ENCODE measurements around the gene COL6A5.
"Not testable (repeated sequence)": the region's sequence is repeated elsewhere in the genome, so short reads cannot be mapped to it uniquely, and the experiment has no call there.

COL6A5 gene

DNA sequence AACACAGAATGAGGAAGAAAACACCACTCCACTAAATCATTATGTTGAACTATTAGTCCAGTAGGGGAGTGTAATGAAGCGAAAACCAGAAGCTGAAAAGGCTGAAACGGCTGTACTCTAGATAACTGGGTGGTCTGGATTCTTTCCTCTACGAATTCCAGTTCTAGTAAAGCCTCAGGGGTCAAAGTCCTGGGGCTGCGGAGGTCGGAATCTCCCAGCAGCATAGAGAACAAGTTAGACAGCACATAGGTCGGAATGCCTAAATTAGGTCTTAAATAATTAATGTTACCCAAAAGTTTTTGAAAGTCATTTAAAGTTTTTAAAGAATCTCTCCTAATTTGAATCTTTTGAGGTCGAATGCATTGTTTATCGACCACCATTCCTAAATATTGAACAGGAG, 102.7 kb downstream of the COL6A5 start:
- not testable (repeated sequence) for DNase-seq

DNA sequence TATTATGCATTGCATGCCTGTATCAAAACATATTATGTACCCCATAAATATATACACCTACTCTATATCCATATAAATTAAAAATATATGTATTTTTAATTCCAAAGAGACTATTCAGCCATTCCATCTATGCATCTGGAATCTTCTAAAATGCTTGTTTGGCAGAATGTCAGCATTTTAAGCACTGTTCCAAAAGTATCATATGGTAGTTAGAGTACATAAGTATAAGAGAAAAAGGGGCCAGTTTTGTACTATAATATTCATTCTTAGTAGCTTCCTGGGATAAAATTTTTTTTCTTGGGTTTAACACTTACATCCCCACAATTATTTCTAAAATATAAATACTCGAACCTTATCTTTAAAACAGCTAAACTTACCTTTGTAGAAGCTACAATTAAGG, 111.1 kb downstream of the COL6A5 start:
- DNase-seq, result no peak

DNA sequence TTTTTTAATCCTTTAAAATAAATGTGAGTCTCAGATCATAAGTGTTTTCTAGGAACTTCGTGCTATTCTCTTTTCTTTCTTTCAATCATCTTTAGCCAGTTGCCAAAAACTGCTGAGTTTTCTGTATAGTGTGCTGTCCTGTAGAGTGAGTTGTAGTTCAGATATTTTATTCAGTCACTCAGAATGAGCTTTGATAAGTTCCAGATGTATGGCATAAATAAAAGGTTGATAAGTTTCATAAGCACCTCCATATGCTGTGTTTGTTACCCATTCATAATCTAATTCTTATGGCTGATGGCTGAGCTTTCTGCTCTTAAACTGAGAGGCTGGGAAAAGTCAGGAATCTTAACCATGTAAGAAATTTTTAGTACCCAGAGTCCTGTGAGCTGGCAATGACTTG, 112.2 kb downstream of the COL6A5 start:
- no peak for DNase-seq

GRCh38 chr3:130459944-130460343, 114.5 kb downstream of the COL6A5 start:
- no peak for DNase-seq

- no peak for DNase-seq
Measured at GRCh38 chr3:130462089-130462488, 116.6 kb downstream of the COL6A5 start.

DNA sequence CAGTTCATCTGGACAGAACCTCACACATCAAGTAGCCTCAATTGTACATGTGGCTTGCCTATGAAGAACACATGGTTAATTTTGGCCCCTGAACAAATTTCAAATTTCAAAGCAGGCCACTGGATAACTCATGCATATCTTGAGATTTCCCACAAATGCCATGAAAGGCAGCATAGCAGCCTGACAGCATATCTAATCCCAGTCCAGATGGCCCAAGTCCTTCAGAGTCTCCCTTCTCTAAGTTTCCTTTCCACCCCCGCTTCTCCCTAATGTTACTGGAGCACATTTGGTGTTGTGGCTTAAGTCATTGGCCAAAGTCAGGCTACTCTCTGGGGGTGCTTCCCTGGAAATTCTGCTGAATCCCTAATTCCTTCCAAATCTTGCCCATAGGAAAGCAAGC, 117.7 kb downstream of the COL6A5 start:
- no peak for DNase-seq

GRCh38 chr3:130465521-130465920, 120.0 kb downstream of the COL6A5 start:
- no peak for DNase-seq

DNA sequence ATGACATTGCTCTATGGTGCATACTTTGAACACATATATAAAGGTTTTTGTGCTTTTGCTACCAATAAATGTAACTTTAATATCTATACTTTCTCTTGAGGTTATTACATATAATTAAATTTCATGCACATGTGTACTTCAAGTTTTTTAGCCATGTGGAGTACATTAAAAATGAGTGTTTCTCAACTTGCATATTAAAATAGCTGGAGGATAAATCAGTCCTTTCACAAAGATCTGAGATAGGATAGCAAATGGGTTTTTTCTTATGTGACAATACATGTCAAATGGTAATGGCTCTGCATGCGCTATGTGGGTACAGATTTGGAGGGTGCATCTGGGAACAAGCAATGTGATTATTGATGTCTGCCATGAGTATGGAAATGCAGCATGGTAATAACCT, 122.8 kb downstream of the COL6A5 start:
- no peak for DNase-seq

DNA sequence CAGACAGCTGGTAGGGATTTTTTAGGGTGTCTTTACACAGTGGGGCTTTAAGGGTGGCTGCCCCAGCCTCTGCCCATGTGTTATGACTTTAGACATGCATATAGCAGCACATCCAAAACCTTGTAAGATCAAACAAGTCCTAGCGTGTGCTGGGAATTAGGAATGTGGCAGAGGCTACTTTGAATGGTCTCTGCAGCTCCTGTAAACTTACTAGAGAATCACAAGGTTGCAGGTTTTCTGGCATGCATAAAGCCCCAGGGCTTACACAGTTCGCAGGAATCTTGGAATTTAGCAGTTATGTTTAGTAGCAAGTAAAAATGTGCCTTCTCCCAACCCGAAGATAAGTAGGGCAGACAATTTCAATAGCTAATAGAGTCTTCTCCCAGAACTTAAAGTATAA, 124.7 kb downstream of the COL6A5 start:
- no peak for DNase-seq

DNA sequence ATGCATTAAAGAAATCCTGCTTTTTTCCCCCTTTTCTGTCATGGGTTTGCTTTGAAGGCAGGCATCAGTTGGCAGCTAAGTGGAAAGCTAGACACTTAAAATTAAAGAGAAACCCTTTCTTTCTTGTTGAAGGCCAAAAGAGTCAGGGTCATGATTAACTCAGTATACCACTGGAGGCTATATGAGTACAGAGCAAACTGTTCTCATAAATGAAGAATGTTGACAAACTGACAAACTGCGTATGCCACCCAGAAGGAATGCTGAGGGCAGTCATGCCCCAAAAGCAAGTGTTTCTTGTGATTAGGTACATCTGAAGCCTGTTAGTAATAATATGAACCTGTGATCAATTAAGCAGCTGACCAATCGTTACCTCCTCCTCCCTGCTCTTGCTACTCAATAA, 127.9 kb downstream of the COL6A5 start:
- no peak for DNase-seq

DNA sequence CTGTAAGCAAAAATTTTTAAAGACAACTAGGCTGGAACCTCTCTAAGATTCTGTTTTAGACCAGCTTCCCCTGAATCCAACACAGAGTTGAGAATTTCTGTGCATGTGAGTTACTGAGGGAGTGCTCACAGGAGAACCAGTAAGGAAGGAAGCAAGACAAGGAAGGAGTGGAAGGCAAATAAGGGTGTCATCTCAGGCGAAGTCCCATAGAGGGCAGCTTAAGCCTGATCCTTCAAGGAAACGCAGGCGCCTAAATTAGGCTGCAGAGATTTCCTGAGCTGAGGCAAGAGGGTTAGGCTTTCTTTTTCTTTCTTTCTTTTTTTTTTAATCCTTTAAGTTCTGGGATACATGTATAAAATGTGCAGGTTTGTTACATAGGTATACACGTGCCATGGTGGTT, 135.3 kb downstream of the COL6A5 start:
- no peak for DNase-seq

- DNase-seq, result no peak
Measured at GRCh38 chr3:130488288-130488687, 142.8 kb downstream of the COL6A5 start.

- no peak for DNase-seq
Measured at GRCh38 chr3:130488769-130489450, 143.4 kb downstream of the COL6A5 start.

- no peak for DNase-seq
Measured at GRCh38 chr3:130490241-130490640, 144.8 kb downstream of the COL6A5 start.

DNA sequence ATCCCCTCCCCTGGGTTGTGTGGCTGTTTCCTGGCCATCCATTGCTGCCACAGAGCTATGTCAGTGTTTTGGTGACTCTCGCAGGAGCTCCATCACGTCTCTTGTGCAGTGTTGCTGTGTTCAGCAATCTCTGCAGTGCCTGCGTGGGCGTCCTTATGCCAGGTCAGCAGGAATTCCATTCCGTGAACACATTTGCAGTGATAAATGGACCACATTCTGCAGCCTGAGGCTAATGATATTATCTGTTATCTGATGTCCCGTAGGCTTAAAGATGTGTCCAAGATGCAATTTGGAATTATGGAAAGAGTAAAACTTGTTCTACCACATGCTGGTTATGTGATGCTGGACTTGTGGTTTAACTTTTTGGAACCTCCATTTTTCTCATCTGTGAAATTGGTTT, 146.0 kb downstream of the COL6A5 start:
- no peak for DNase-seq

DNA sequence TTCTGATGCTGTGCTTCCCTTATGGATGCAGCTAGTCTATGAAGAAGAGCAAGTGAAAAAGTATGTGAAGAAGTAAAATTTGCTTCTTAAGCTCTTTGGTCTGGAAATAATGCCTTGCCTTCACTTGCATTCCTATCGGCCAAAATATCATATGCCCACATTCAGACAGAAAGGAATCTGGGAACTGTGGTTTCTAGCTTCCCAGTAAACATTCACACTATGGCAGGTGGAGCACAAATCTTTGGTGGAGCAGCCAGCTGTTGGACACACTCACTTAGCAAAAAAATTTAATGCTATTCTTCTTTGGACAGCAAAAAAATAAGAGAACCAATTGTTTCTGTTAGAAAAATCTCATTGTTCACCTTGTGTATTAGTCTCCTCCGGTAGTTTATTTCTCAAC, 159.2 kb downstream of the COL6A5 start:
- no peak for DNase-seq

GRCh38 chr3:130506031-130506430, 160.6 kb downstream of the COL6A5 start:
- DNase-seq, result no peak

DNA sequence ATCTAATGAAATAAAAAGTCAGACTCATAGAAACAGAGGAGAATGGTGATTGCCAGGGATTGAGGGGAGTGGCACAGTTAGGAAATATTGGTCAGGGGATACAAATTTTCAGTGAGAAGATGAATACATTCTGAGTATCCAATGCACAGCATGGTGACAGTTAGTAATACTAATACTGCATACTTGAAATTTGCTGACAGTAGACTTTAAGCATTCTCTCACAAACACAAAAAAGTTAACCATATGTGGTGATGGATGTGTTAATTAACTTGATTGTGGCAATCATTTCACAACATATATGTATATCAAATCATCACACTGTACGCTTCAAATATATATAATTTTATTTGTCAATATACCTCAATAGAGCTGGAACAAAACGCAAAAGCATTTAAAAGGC, 162.3 kb downstream of the COL6A5 start:
- DNase-seq, result no peak

- no peak for DNase-seq
Measured at GRCh38 chr3:130509008-130509407, 163.5 kb downstream of the COL6A5 start.

GRCh38 chr3:130514681-130515080, 169.2 kb downstream of the COL6A5 start:
- no peak for DNase-seq

- no peak for DNase-seq
Measured at GRCh38 chr3:130515755-130516154, 170.3 kb downstream of the COL6A5 start.

DNA sequence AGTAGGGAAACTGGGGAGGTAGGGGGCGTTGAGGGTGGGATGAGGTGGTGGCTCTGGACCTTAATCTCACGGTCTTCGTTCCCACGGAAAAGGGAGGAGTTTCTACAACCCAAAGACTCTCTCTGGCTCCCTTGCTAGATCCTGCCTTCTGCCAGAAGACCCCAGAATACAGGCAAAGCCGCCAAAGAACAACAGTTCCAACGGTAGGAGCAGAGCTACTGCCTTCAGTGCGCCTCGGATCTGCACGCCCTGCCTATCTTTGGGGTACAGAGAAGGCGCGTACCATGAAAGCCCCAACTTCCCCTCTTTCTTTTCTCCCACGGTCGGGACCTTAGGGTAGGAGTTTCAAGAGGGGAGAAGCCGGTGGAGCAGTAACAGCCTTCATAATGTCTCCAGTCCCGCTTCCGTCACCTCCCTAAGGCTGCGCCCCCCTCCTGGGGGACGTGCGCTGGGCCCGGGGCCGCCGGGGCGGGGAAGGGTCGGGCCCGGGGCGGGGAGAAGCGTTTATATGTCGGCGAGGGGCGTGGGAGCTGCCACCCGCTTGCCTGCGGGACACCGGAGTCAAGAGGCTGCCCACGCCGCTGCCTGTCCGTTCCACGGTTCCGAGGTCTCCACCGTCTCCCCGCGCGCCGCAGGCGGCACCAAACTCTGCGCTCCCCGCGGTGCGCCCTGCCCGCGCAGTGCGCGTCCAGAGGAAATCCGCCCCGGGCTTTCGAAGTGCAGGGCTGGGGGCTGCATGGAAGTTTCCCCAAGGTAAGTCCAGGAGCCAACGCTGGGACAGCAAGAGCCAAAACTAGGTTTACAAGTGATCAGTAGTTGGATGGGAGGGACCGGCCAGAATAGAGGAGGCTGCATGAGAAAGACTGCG, 171.4 kb downstream of the COL6A5 start, which contains the start of gene COL6A6:
COL6A6 (plus strand) TSS at position 533 of the 868 bp plus-strand sequence. CDS start 43,188 bp downstream, outside the sequence.
- no peak for DNase-seq

- DNase-seq, result no peak
Measured at GRCh38 chr3:130517602-130518001, 172.1 kb downstream of the COL6A5 start.

DNA sequence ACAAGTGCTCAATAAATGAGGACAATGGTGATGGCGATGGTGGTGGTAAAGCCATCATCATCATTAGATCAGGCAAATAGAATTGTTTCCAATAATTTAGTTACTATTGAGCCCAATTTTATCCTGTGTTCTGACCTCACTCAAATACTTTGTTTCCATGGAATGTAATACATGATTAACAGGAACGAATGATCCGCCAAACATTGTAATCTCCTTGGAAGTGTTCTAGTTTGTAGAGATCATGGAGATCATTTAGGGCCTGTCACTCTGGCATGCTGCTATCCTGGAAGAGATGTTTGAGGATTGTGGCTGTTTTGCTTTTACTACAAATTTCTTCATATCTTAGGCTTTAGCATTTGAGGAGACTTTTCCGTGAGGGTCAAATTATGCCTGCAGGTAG, 174.3 kb downstream of the COL6A5 start:
- DNase-seq, result no peak

Measured in effector CD4-positive, alpha-beta T cell (primary cell).